COR-L47 (cell line): ENCODE data around the gene PARVG.

Experiments
- DNase-seq: peaks from one replicate; lab custom pipeline; 2025; lab: John Stamatoyannopoulos, UW

PARVG gene

GRCh38 chr22:44196731-44197131 is 16.0 kb downstream of the PARVG start:
- no peak for DNase-seq

- DNase-seq = no peak
Measured at GRCh38 chr22:44197271-44197670, 16.5 kb downstream of the PARVG start.

DNA sequence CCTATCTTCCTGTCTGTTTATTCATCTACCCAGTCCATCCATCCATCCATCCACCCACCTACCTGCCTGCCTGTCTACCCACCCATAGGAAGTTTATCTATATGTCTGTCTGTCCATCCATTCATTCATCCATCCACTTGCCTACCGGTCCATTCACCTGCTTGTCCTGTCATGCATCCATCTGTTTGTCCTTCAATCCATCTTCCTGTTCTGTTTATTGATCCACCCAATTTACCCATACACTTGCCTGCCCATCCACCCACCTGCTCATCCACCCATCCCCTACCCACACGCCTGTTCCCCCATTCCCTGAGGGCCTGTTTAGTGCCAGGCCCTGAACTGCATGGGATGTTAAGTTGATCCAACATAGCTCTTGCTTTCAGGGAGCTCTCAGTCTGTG is 18.4 kb downstream of the PARVG start:
- no peak for DNase-seq

DNA sequence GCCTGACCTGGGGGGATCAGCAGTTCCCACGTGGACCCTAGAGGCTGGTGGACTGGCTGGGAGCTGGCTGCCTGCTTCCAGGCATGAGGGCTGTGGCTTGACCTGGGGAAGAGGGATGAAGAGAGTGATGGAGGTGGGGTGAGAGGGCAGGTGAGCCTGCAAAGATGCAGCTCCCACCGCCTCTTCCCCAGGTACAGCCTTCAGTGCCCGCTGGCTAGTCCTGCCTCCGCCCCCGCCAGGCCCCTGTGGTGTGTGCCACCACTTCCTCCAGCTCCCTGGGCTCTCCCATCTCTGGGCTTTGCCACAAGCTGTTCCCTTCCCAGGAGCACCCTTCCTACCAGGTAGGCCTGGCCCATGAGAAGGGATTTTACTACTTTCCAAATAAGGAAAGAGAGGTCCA is 19.1 kb downstream of the PARVG start:
- DNase-seq = no peak

DNA sequence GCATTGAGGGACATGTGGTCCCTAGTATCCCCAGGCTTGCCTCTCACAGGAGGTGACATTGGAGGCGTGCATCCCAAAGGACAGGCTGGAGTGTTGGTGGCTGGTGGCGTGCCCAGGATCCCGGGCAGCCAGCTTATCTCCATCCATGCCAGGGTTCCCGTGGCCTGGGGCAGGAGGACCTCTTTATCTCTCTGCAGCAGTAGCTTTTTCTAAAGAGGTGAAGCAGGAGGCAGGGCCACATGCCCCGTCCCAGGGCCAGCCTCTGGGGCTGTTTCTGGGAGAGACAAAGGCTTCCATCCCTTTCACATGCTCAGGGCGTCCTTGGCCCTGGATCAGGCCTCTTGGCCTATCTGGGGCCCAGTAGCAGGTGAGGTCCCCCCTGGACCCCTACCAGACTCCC is 19.7 kb downstream of the PARVG start:
- no peak for DNase-seq

GRCh38 chr22:44200855-44201550 is 20.3 kb downstream of the PARVG start:
- no peak for DNase-seq

- DNase-seq = no peak
Measured at GRCh38 chr22:44201665-44202064, 20.9 kb downstream of the PARVG start.

DNA sequence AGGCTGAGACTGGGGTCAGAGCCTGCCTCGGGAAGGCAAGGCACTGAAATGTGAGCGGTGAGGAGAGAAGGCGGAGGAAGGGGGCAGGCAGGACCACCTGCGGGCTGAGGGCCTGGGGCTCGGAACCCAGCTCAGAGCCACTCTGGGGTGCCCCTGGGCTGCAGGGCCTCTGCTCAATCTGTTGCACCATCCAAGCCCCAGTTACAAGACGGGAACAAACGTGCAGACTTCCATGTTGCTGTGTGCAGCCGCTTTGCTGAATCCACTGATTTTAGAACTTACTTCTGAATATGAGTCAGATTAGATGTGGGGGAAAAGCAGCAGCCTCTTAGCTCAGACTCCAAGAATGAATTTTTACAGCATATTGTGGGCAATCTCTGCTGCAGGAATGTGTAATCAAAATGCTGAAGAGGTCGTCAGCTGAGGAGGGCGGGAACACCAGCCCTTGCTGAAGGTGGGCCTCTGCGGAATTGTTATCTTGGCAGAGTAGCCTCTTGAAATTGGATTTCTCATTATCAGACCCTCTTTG is 21.6 kb downstream of the PARVG start:
- no peak for DNase-seq

GRCh38 chr22:44203203-44203602 is 22.5 kb downstream of the PARVG start:
- DNase-seq = no peak

DNA sequence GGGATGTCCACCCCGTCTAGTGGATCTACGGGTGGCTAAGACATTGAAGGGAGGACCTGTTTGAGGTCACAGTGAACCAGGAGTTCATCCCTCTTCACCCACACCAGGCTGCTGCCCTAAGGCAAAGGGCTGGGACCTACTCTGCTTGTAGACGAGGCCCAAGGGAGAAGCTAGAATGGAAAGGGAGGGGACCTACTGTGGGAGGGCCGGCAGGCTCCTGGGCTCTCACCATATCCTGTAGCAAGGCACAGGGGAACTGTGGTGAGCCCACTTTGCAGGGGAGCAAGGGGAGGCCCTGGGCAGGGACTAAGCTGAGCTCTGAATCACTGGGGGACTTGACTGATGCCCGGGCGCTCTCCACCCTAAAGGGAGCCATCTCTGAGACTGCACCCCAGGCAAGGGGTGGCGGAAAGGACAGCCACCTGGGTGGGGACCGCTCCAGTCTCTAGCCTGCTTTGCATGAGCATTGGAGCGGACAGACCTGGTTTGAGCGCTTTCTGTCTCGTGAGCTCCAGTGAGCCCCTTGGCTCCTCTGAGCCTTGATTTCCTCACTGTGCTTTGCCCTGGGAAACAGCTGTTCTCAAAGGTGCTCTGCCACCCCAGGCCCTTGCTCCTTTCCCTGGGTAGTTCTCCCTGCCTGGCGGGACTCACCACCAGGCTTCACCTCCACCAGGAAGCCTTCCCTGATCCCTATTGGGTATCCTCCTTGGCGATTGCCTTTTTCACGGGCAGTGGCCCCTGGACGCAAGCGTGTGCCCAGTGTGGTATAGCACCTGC is 24.2 kb downstream of the PARVG start:
- no peak for DNase-seq

- DNase-seq = no peak
Measured at GRCh38 chr22:44205516-44206329, 25.0 kb downstream of the PARVG start.

GRCh38 chr22:44206330-44206645 is 25.6 kb downstream of the PARVG start:
- no peak for DNase-seq

GRCh38 chr22:44206696-44207095 is 26.0 kb downstream of the PARVG start:
- no peak for DNase-seq

DNA sequence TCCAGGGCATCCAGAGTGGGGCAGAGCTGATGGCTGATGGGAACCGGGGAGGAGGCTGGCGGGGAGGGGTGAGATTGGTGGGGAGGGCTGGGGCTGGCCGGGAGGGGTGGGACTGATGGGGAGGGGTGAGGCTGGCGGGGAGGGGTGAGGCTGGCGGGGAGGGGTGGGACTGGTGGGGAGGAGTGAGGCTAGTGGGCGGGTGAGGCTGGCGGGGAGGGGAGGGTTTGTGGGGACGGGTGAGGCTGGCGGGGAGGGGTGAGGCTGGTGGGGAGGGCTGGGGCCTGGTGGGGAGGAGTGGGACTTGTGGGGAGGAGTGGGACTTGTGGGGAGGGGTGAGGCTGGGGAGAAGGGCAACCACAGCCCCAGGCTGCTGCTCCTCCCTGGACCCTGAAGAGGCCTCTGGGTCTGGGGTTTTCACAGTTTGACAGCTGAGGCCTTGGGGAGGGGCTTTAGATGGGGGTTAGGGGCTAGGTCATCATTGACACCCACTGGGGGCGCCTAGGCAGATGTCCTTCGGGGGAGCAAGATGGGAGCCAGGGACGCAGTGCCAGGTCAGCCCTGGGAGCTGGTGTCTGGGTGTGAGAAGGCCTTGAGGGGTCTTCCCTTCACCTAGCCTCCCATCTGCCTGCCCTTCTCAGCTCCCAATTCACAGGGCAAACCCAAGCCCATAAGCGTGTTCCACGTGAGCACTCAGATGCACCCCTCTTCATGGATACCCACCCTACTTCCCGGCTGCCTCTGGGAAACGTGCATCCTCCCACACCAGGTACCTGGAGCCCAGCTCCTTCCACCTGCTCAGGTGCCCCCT is 26.7 kb downstream of the PARVG start:
- no peak for DNase-seq

DNA sequence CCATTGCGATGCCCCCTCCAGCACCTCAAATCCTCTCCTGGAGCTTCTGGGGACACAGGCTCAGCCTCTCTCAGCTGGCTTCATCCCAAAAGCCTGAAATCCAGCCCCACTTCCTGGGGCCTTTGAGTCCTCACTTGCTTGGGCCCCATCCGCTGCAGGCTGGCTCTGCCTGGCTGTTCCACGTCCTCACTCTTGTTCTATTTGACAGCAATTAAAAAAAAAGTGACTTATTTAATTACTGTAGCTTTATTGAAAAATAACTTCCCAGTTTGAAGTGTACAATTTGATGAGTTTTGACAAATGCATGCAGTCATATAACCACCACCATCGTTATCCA is 27.2 kb downstream of the PARVG start:
- no peak for DNase-seq

DNA sequence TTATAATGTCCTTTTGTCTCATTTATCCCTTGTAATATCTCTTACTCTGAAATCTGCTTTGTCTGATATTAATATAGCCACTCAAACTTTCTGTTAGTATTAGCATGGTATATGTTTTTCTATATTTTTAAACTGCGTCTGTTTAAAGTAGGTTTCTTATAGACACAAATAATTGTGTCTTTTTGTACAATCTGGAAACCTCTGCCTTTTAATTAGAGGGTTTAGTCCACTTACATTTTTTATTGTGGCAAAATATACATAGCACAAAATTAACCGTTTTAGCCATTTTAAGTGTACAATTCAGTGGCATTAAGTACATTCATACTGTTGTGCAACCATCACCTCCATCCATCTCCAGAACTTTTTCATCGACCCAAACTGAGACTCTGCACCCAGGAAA is 28.6 kb downstream of the PARVG start:
- DNase-seq = no peak

DNA sequence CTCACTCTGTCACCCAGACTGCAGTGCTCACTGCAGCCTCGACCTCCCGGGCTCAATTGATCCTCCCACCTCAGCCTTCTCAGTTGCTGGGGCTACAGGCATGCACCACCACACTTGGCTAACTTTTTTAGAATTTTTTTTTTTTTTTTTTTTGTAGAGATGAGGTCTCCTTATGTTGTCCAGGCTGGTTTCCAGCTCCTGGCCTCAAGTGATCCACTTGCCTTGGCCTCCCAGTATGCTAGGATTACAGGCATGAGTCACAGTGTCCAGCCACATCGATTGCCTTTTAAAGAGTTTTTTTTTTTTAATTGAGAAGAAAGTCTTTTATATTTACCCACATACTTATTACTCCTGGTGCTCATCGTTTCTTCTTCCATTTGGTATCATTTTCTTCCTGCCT is 30.0 kb downstream of the PARVG start:
- no peak for DNase-seq

DNA sequence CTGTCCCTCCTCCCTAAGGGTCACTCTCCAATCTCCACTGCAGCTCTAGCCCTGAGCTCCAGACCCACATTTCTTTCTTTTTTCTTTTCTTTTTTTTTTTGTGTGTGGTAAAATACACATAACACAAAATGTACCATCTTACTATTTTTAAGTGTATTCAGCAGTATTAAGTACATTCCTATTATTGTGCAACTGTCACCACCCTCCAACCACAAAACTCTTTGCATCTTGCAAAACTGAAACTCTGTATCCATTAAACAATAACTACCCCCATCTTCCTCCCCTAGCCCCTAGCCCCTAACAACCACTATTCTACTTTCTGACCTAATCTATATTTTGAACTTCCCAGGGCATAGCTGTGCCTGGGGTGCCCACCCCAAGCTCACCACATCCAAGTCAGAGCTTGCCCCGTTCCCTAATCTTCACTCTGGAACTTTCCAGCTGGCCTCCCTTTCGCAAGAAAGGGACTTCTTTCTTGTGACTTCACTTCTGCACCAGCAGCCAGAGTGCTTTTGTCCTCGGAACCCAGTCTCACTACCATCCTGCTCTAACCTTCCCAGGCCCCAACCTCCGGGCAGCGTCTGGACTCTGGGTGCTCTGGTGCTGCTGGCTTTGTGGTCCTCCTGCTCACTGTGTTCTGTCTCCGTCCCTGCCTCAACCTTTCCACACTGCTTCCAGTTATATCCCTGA is 30.7 kb downstream of the PARVG start:
- no peak for DNase-seq

DNA sequence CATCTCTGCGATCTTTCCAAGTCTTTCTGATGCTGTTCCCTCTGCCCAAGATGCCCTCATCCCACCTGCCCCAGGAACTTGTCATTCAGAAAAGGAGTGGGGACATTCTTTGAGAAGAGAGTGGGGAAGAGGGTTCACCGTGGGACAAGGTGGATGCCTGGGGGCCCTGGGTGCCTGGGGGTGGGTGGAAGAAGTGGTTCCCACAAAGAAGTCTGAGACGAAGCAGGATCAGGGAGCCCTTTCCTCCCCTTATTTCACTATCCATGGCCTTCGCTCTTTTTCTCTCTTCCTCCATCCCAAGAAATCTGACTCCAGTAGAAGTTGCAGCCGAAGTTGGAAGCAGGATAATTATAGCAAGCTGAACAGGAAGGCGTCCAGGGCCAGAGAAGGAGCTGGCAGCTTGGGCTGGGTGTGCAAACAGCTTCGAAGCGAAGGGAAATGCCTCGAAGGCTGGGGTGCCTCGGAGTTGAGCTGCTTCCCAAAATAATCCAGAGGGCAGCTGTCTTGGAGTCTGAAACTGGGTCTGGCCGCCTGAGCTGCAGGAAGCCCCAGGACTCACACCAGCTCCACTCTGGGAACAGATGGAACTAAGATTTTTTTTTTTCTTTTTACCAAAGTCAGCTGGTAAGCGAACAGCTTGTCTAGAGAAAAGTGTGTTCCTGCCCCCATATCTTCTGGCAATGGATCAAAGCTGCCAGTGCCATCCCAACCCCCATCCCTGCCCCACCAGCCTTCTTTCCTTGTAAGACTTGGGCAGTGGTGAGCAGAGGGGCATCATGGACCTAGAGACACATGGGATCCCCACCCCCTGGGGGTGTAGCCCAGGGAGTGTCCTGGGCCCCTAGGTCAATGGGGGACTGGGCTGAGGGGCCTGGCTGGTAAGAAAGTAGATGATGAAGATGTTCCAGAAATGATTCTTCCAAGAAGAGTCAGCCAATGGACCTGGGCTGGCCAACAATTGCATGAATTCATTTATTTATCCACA is 31.5 kb downstream of the PARVG start:
- DNase-seq = no peak

DNA sequence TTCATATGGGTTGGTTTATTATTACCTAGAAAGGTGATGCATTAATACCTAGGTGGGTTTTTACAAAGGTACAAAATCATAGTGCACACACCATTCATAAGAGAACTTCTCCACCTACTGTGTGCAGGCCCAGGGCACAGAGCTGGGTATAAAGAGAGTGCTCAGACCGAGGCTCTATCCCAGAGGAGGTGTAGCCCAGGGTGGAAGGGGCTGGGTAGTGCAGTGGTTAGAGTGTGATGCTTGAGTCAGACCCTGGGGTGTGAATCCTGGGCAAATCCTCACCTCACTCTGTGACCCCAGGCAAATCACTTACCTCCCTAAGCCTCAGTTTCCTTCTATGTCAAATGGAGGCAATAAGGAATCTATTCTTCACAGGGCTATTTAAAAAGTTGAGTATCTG is 32.2 kb downstream of the PARVG start:
- DNase-seq = no peak
